ENCODE data around the gene LEO1. TPM values are rescaled to one million over a fixed set of nuclear protein-coding genes. Genes with fewer than 3 reads are reported as not detected.

The LEO1 gene
- total RNA-seq, 1 donor = 7.7 TPM

GRCh38 chr15:51924156-51925068, 47.2 kb downstream of the LEO1 start:
- no peak overlapping the region for H3K4me3 ChIP-seq (ENCODE audit: low read length)

GRCh38 chr15:51917493-51917892, 54.1 kb downstream of the LEO1 start:
- Histone ChIP-seq H3K4me3 (ENCODE audit: low read length) (no peak overlapping the region), H3K4me1 (ENCODE audit: insufficient read depth, low read length) (no peaks in the 10 kb centered on the region), H3K9me3 (ENCODE audit: low read depth, low read length) (no peaks in the 10 kb centered on the region), H3K27me3 (ENCODE audit: insufficient read depth, low read length) (no peaks in the 10 kb centered on the region)

More at GRCh38 chr15:51924156-51925068, 47.2 kb downstream of the LEO1 start:
- H3K4me1 ChIP-seq (ENCODE audit: insufficient read depth, low read length) = no peaks in the 10 kb centered on the region
- H3K27me3 ChIP-seq (ENCODE audit: insufficient read depth, low read length) = no peaks in the 10 kb centered on the region
- H3K9me3 ChIP-seq (ENCODE audit: low read depth, low read length) = no peaks in the 10 kb centered on the region

GRCh38 chr15:51912528-51912927, 59.0 kb downstream of the LEO1 start:
- Histone ChIP-seq H3K9me3 (ENCODE audit: low read depth, low read length) (no peaks in the 10 kb centered on the region), H3K4me1 (ENCODE audit: insufficient read depth, low read length) (no peaks in the 10 kb centered on the region), H3K27me3 (ENCODE audit: insufficient read depth, low read length) (no peaks in the 10 kb centered on the region), H3K4me3 (ENCODE audit: low read length) (no peak overlapping the region)

- Histone ChIP-seq H3K9me3 (ENCODE audit: low read depth, low read length) (no peaks in the 10 kb centered on the region), H3K4me1 (ENCODE audit: insufficient read depth, low read length) (no peaks in the 10 kb centered on the region), H3K27me3 (ENCODE audit: insufficient read depth, low read length) (no peaks in the 10 kb centered on the region), H3K4me3 (ENCODE audit: low read length) (no peak overlapping the region)
Observed at GRCh38 chr15:51909584-51909983, 62.0 kb downstream of the LEO1 start.

GRCh38 chr15:51908316-51908715, 63.3 kb downstream of the LEO1 start:
- Histone ChIP-seq H3K9me3 (ENCODE audit: low read depth, low read length) (no peaks in the 10 kb centered on the region), H3K27me3 (ENCODE audit: insufficient read depth, low read length) (no peaks in the 10 kb centered on the region), H3K4me3 (ENCODE audit: low read length) (no peak overlapping the region), H3K4me1 (ENCODE audit: insufficient read depth, low read length) (no peaks in the 10 kb centered on the region)

- H3K27me3 ChIP-seq (ENCODE audit: insufficient read depth, low read length) = no peaks in the 10 kb centered on the region
- no peaks in the 10 kb centered on the region for H3K9me3 ChIP-seq (ENCODE audit: low read depth, low read length)
- H3K4me3 ChIP-seq (ENCODE audit: low read length) = no peak overlapping the region
- no peaks in the 10 kb centered on the region for H3K4me1 ChIP-seq (ENCODE audit: insufficient read depth, low read length)
Observed at GRCh38 chr15:51907136-51907862, 64.3 kb downstream of the LEO1 start.

- no peaks in the 10 kb centered on the region for H3K4me1 ChIP-seq (ENCODE audit: insufficient read depth, low read length)
- H3K27me3 ChIP-seq (ENCODE audit: insufficient read depth, low read length) = no peaks in the 10 kb centered on the region
- no peak overlapping the region for H3K4me3 ChIP-seq (ENCODE audit: low read length)
- no peaks in the 10 kb centered on the region for H3K9me3 ChIP-seq (ENCODE audit: low read depth, low read length)
Observed at GRCh38 chr15:51904931-51905330, 66.6 kb downstream of the LEO1 start.

GRCh38 chr15:51904421-51904820, 67.2 kb downstream of the LEO1 start:
- Histone ChIP-seq H3K9me3 (ENCODE audit: low read depth, low read length) (no peaks in the 10 kb centered on the region), H3K4me1 (ENCODE audit: insufficient read depth, low read length) (no peaks in the 10 kb centered on the region), H3K27me3 (ENCODE audit: insufficient read depth, low read length) (no peaks in the 10 kb centered on the region), H3K4me3 (ENCODE audit: low read length) (no peak overlapping the region)

GRCh38 chr15:51889486-51889885, 82.1 kb downstream of the LEO1 start:
- Histone ChIP-seq H3K9me3 (ENCODE audit: low read depth, low read length) (no peaks in the 10 kb centered on the region), H3K4me1 (ENCODE audit: insufficient read depth, low read length) (no peaks in the 10 kb centered on the region), H3K27me3 (ENCODE audit: insufficient read depth, low read length) (no peaks in the 10 kb centered on the region), H3K4me3 (ENCODE audit: low read length) (no peak overlapping the region)

GRCh38 chr15:51888593-51889195, 82.9 kb downstream of the LEO1 start:
- H3K27me3 ChIP-seq (ENCODE audit: insufficient read depth, low read length) = no peaks in the 10 kb centered on the region
- no peak overlapping the region for H3K4me3 ChIP-seq (ENCODE audit: low read length)
- no peaks in the 10 kb centered on the region for H3K9me3 ChIP-seq (ENCODE audit: low read depth, low read length)
- no peaks in the 10 kb centered on the region for H3K4me1 ChIP-seq (ENCODE audit: insufficient read depth, low read length)

Other genes with a start within 250 kb of the LEO1 start
- 18.1 TPM for gene LYSMD2, start 234.1 kb downstream of the LEO1 start, total RNA-seq
- gene TMOD2, start 220.2 kb downstream of the LEO1 start, total RNA-seq = 5.9 TPM
- gene TMOD3, start 142.1 kb downstream of the LEO1 start, total RNA-seq = 43.0 TPM
- 88.9 TPM for gene MAPK6, start 47.4 kb upstream of the LEO1 start, total RNA-seq
- gene BCL2L10, start 141.0 kb upstream of the LEO1 start, total RNA-seq = not detected
- 55.5 TPM for gene GNB5, start 219.6 kb upstream of the LEO1 start, total RNA-seq

All from mononuclear cell (primary cell).